Measurements from ENCODE around the gene MS4A4E. TPM values are rescaled to one million over a fixed set of nuclear protein-coding genes. Genes with fewer than 3 reads are reported as not detected.

MS4A4E gene
- total RNA-seq, 1 experiment from 2014 or later: 0.42 TPM

GRCh38 chr11:60175860-60176275, 67.1 kb downstream of the MS4A4E start:
- Histone ChIP-seq H2AFZ (ENCODE audit: low read length) (no peak overlapping the region), H4K91ac (ENCODE audit: insufficient read length, low read depth, low read length) (no peak overlapping the region), H2BK12ac (ENCODE audit: insufficient read length, low read depth, low read length) (no peak overlapping the region), H3K27ac (ENCODE audit: insufficient read length, low read depth, low read length) (no peak overlapping the region), H3K23me2 (ENCODE audit: insufficient read length, low read depth, low read length, poor library complexity, severe bottlenecking) (no peaks in the 10 kb centered on the region), H3K14ac (ENCODE audit: insufficient read depth, low read length) (no peak overlapping the region), H4K8ac (replicated peaks; ENCODE audit: insufficient read length, low read depth, low read length) (no peak overlapping the region), H2BK20ac (ENCODE audit: low read depth, low read length, poor library complexity, severe bottlenecking) (no peak overlapping the region), H3K79me2 (ENCODE audit: insufficient read depth, low read length) (no peaks in the 10 kb centered on the region), H3K18ac (ENCODE audit: insufficient read length, low read depth, low read length) (no peak overlapping the region), H2BK120ac (ENCODE audit: low read depth, low read length, poor library complexity, severe bottlenecking) (no peak overlapping the region), H2BK5ac (ENCODE audit: insufficient read length, low read length) (no peak overlapping the region), H3K23ac (ENCODE audit: insufficient read length, low read depth, low read length) (no peak overlapping the region), H3K79me1 (ENCODE audit: insufficient read depth, low read depth, low read length, poor library complexity, severe bottlenecking) (no peaks in the 10 kb centered on the region), H4K5ac (ENCODE audit: insufficient read length, low read depth, low read length) (no peak overlapping the region), H3K27me3 (ENCODE audit: insufficient read depth, low read length) (no peaks in the 10 kb centered on the region), H3K4me1 (ENCODE audit: insufficient read depth, low read length) (no peaks in the 10 kb centered on the region), H3K9me3 (ENCODE audit: control insufficient read depth, low read depth, low read length) (no peaks in the 10 kb centered on the region), H4K20me1 (ENCODE audit: control insufficient read depth, insufficient read depth, insufficient read length) (no peaks in the 10 kb centered on the region), H2BK15ac (ENCODE audit: low read depth, low read length) (no peak overlapping the region), H3K56ac (ENCODE audit: insufficient read length, low read depth, low read length) (no peak overlapping the region), H3K4ac (ENCODE audit: low read depth, low read length) (no peak overlapping the region), H3T11ph (ENCODE audit: low read length) (no peak overlapping the region), H3K9ac (ENCODE audit: extremely low read depth, insufficient read length, low read length) (no peak overlapping the region), H3K4me2 (ENCODE audit: insufficient read depth, insufficient read length, low read length) (no peak overlapping the region), H2AK5ac (ENCODE audit: insufficient read length, low read length) (no peak overlapping the region)
- WGBS (ENCODE audit: extremely low coverage, insufficient read length, low lambda C conversion rate): no CpG with 5 or more reads among the region's 5 CpGs
- H3K27ac Mint-ChIP-seq: no peak overlapping the region
- H3K9me3 Mint-ChIP-seq: peaks cover 2% of the 10 kb centered on the region in 2 experiments; a peak in 4 of 5 replicates
- no peak for TF ChIP-seq CTCF (conservative IDR thresholded peaks at IDR 0.05)
- no peak overlapping the region for H3K4me3 Mint-ChIP-seq
- DNase-seq: no peak
- peaks cover 0 to 4% (median 0%) of the 10 kb centered on the region in 3 experiments; a peak in 3 of 7 replicates for H3K36me3 Mint-ChIP-seq (ENCODE audit: insufficient read depth in 1 of 3, low read depth in 3 of 3)
- peaks cover 7 to 13% of the 10 kb centered on the region in 2 experiments for H3K4me1 Mint-ChIP-seq
- no peaks in the 10 kb centered on the region for H3K27me3 Mint-ChIP-seq (ENCODE audit: low read depth)

All from H9 (cell line).